H9 (cell line): ENCODE measurements around the gene CTIF. TPM values are rescaled to one million over a fixed set of nuclear protein-coding genes. Genes with fewer than 3 reads are reported as not detected.
A peak's percentile ranks its signal among the peaks of the same experiment; 100 is the strongest.

ENCODE experiments used
- DNase-seq: peaks from one replicate; pipeline ENCODE4 v3.0.0-alpha.2; 2017
- H2AFZ ChIP-seq: one replicate; pipeline ENCODE4 v1.6.1; 2013; ENCODE audit warnings: mild to moderate bottlenecking, low read length, control low read depth, moderate library complexity
- H2AK5ac ChIP-seq: 2 replicates; pipeline ENCODE4 v1.6.1; 2013; ENCODE audit warnings: low read length, control low read depth, mixed read lengths; ENCODE audit not compliant: insufficient read length
- H2BK120ac ChIP-seq: one replicate; pipeline ENCODE4 v1.6.1; 2013; ENCODE audit warnings: low read depth, mild to moderate bottlenecking, low read length, control low read depth, inconsistent platforms; ENCODE audit not compliant: poor library complexity, severe bottlenecking
- H2BK12ac ChIP-seq: 2 replicates; pipeline ENCODE4 v1.6.1; 2013; ENCODE audit warnings: low read length, control low read depth, mixed read lengths, low read depth; ENCODE audit not compliant: insufficient read length
- H2BK15ac ChIP-seq: 2 replicates; pipeline ENCODE4 v1.6.1; 2013; ENCODE audit warnings: low read depth, low read length, control low read depth
- H2BK20ac ChIP-seq: one replicate; pipeline ENCODE4 v1.6.1; 2013; ENCODE audit warnings: low read depth, mild to moderate bottlenecking, low read length, control low read depth, inconsistent platforms; ENCODE audit not compliant: poor library complexity, severe bottlenecking
- H2BK5ac ChIP-seq: 2 replicates; pipeline ENCODE4 v1.6.1; 2013; ENCODE audit warnings: low read length, control low read depth, mixed read lengths; ENCODE audit not compliant: insufficient read length
- H3K14ac ChIP-seq: 2 replicates; pipeline ENCODE4 v1.6.1; 2013; ENCODE audit warnings: low read length, control low read depth; ENCODE audit not compliant: insufficient read depth
- H3K18ac ChIP-seq: 2 replicates; pipeline ENCODE4 v1.6.1; 2013; ENCODE audit warnings: low read depth, mild to moderate bottlenecking, mixed read lengths, low read length, control low read depth; ENCODE audit not compliant: insufficient read length
- H3K23ac ChIP-seq: 2 replicates; pipeline ENCODE4 v1.6.1; 2013; ENCODE audit warnings: low read length, control low read depth, mixed read lengths, low read depth; ENCODE audit not compliant: insufficient read length
- H3K23me2 ChIP-seq: 2 replicates; pipeline ENCODE4 v1.6.1; 2013; ENCODE audit warnings: low read depth, mild to moderate bottlenecking, mixed read lengths, low read length, control low read depth; ENCODE audit not compliant: insufficient read length, poor library complexity, severe bottlenecking
- H3K27ac ChIP-seq: 2 replicates; pipeline ENCODE4 v1.5.1; 2013; ENCODE audit warnings: low read length, control low read depth, mixed read lengths, low read depth; ENCODE audit not compliant: insufficient read length
- H3K27me3 ChIP-seq: 2 replicates; pipeline ENCODE4 v1.6.1; 2013; ENCODE audit warnings: low read length, control low read depth, inconsistent platforms; ENCODE audit not compliant: insufficient read depth
- H3K4ac ChIP-seq: 2 replicates; pipeline ENCODE4 v1.6.1; 2013; ENCODE audit warnings: low read depth, mild to moderate bottlenecking, control low read depth, inconsistent platforms, low read length, moderate library complexity
- H3K4me1 ChIP-seq: 2 replicates; pipeline ENCODE4 v1.6.1; 2013; ENCODE audit warnings: low read length, control low read depth, inconsistent platforms; ENCODE audit not compliant: insufficient read depth
- H3K4me2 ChIP-seq: 2 replicates; pipeline ENCODE4 v1.6.1; 2013; ENCODE audit warnings: low read length, control low read depth, mixed read lengths; ENCODE audit not compliant: insufficient read length, insufficient read depth
- H3K56ac ChIP-seq: 2 replicates; pipeline ENCODE4 v1.6.1; 2013; ENCODE audit warnings: low read depth, mild to moderate bottlenecking, mixed read lengths, low read length, control low read depth; ENCODE audit not compliant: insufficient read length
- H3K79me1 ChIP-seq: 2 replicates; pipeline ENCODE4 v1.6.1; 2013; ENCODE audit warnings: low read depth, mild to moderate bottlenecking, moderate library complexity, low read length, control low read depth, inconsistent platforms; ENCODE audit not compliant: insufficient read depth, poor library complexity, severe bottlenecking
- H3K79me2 ChIP-seq: 2 replicates; pipeline ENCODE4 v1.6.1; 2013; ENCODE audit warnings: low read length, control low read depth, inconsistent platforms; ENCODE audit not compliant: insufficient read depth
- H3K9ac ChIP-seq: 2 replicates; pipeline ENCODE4 v1.6.1; 2013; ENCODE audit warnings: low read length, control low read depth, mixed read lengths; ENCODE audit not compliant: insufficient read length; ENCODE audit errors: extremely low read depth
- H3K9me3 ChIP-seq: one replicate; pipeline ENCODE4 v1.6.1; 2013; ENCODE audit warnings: low read depth, low read length, inconsistent platforms; ENCODE audit not compliant: control insufficient read depth
- H3T11ph ChIP-seq: one replicate; pipeline ENCODE4 v1.6.1; 2013; ENCODE audit warnings: mild to moderate bottlenecking, low read length, control low read depth, inconsistent platforms
- H4K20me1 ChIP-seq: one replicate; pipeline ENCODE4 v1.6.1; 2013; ENCODE audit not compliant: control insufficient read depth, insufficient read length, insufficient read depth
- H4K5ac ChIP-seq: 2 replicates; pipeline ENCODE4 v1.6.1; 2013; ENCODE audit warnings: low read depth, mild to moderate bottlenecking, mixed read lengths, low read length, control low read depth; ENCODE audit not compliant: insufficient read length
- H4K8ac ChIP-seq: replicated peaks from 2 replicates; pipeline ENCODE4 v1.6.1; 2013; ENCODE audit warnings: low read length, control low read depth, mixed read lengths, low read depth; ENCODE audit not compliant: insufficient read length
- H4K91ac ChIP-seq: 2 replicates; pipeline ENCODE4 v1.6.1; 2013; ENCODE audit warnings: low read depth, mild to moderate bottlenecking, moderate library complexity, mixed read lengths, low read length, control low read depth; ENCODE audit not compliant: insufficient read length
- H3K27ac Mint-ChIP-seq, 3 experiments: 2 replicates in 2 of 3; 3 replicates in 1 of 3; pipeline ENCODE4 v1.8.0; 2020 to 2021; ENCODE audit warnings: mixed read lengths in 3 of 3, mild to moderate bottlenecking in 1 of 3, moderate library complexity in 1 of 3
- H3K27me3 Mint-ChIP-seq: 2 replicates; pipeline ENCODE4 v1.8.0; 2021; ENCODE audit warnings: low read depth, mild to moderate bottlenecking, moderate library complexity, mixed read lengths
- H3K36me3 Mint-ChIP-seq, 3 experiments: 2 replicates in 2 of 3; 3 replicates in 1 of 3; pipeline ENCODE4 v1.8.0; 2020 to 2021; ENCODE audit warnings: low read depth in 3 of 3, mixed read lengths in 3 of 3; ENCODE audit not compliant: insufficient read depth in 1 of 3
- H3K4me1 Mint-ChIP-seq, 2 experiments: 2 replicates each; pipeline ENCODE4 v1.8.0; 2020; ENCODE audit warnings: mixed read lengths in 2 of 2
- H3K4me3 Mint-ChIP-seq, 2 experiments: 2 replicates in 1 of 2; 3 replicates in 1 of 2; pipeline ENCODE4 v1.8.0; 2020 to 2021; ENCODE audit warnings: mild to moderate bottlenecking in 2 of 2, mixed read lengths in 2 of 2, moderate library complexity in 1 of 2
- H3K9me3 Mint-ChIP-seq, 2 experiments: 2 replicates in 1 of 2; 3 replicates in 1 of 2; pipeline ENCODE4 v1.8.0; 2020; ENCODE audit warnings: mild to moderate bottlenecking in 2 of 2, mixed read lengths in 2 of 2, moderate library complexity in 1 of 2
- WGBS: extraction: QIAGEN DNeasy Blood & Tissue Kit; methylation state at CpG from one replicate; pipeline ENCODE4 v1.1.7; 2013; ENCODE audit warnings: missing lambda C conversion rate, low lambda C conversion rate, mixed read lengths; ENCODE audit not compliant: insufficient read length; ENCODE audit errors: extremely low coverage; 5-methylcytosine and 5-hydroxymethylcytosine counted together
- total RNA-seq: library from RNA; stranded (reverse); gene quantifications from 2 replicates; pipeline ENCODE4 v1.2.1, GENCODE V29; 2021
- TF ChIP-seq, protein P1 (sequence below): fragments of 200-600 bp; sonication (generic); conservative IDR thresholded peaks from 3 replicates; pipeline ENCODE4 v1.8.0; 2021; ENCODE audit warnings: antibody characterized with exemption, mild to moderate bottlenecking

The CTIF gene
- total RNA-seq, 1 experiment from 2014 or later: 15.8 TPM

DNA sequence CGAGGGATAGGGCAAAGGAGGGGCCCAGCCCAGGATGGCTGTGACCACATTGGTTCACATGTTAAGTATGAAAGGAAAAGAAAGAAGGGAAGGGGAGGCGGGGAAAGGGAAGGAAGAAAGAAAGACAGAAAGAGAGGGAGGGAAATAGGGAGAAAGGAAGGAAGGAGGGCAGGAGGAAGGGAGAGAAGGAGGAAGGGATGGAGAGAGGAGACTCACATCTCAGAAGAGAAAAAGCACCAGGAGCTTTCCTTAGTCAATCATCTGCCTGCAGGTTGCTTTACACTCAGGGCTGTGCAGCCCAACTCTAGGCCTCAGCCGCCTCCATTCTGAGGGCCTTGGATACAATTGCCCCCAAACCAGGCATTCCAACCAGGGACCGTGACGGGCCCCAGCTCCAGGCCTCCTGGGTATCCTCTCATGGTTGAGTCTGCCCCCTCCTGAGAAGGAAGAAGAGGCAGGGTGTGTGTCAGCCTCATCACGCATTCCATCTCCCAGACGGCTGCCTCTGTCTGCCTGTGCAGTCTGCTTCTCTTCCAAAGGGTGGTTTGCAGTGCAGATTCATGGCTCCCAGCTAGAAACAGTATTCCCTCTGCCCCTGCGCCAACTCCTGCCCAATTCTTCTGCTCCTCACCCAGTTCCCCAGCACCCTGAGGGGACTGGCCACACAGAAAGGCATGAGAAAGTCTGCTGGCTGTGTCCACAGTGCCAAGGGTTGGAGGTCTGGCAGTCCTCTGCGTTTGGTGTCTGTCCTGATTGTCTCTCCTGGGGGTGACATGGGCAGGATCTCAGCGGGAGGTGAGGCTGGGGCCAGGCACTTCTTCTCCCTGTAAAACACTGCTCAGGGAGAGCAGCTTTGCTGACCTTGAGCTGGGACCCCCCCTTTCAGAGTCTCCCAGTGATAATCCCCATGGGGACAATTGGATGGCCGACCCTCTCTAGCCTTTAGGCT, 248.6 kb downstream of the CTIF start:
- Histone ChIP-seq H4K91ac (no peak overlapping the region), H2BK5ac (no peak overlapping the region), H3K23me2 (no peaks in the 10 kb centered on the region), H3K9ac (no peak overlapping the region), H3T11ph (no peak overlapping the region), H3K23ac (no peak overlapping the region), H3K14ac (no peak overlapping the region), H4K5ac (no peak overlapping the region), H3K9me3 (no peaks in the 10 kb centered on the region), H2BK12ac (no peak overlapping the region), H3K4me2 (no peak overlapping the region), H2AFZ (no peak overlapping the region), H3K18ac (no peak overlapping the region), H2BK15ac (no peak overlapping the region), H3K4ac (no peak overlapping the region), H3K4me1 (no peaks in the 10 kb centered on the region), H4K20me1 (no peaks in the 10 kb centered on the region), H2AK5ac (no peak overlapping the region), H3K79me2 (no peaks in the 10 kb centered on the region), H4K8ac (no peak overlapping the region), H3K56ac (no peak overlapping the region), H3K27ac (no peak overlapping the region), H2BK120ac (no peak overlapping the region), H3K27me3 (no peaks in the 10 kb centered on the region), H2BK20ac (no peak overlapping the region), H3K79me1 (no peaks in the 10 kb centered on the region)
- Mint-ChIP-seq H3K4me1 (peaks cover 8 to 15% of the 10 kb centered on the region in 2 experiments), H3K27me3 (no peaks in the 10 kb centered on the region), H3K36me3 (no peaks in the 10 kb centered on the region; a peak in 1 of 7 replicates), H3K9me3 (no peaks in the 10 kb centered on the region), H3K27ac (0 out of 7 replicates have a peak overlapping the region, but pooled peaks of 1 of the 3 experiments have one; percentile 34), H3K4me3 (no peak overlapping the region)
- no peak for DNase-seq
- TF ChIP-seq, protein P1, sequence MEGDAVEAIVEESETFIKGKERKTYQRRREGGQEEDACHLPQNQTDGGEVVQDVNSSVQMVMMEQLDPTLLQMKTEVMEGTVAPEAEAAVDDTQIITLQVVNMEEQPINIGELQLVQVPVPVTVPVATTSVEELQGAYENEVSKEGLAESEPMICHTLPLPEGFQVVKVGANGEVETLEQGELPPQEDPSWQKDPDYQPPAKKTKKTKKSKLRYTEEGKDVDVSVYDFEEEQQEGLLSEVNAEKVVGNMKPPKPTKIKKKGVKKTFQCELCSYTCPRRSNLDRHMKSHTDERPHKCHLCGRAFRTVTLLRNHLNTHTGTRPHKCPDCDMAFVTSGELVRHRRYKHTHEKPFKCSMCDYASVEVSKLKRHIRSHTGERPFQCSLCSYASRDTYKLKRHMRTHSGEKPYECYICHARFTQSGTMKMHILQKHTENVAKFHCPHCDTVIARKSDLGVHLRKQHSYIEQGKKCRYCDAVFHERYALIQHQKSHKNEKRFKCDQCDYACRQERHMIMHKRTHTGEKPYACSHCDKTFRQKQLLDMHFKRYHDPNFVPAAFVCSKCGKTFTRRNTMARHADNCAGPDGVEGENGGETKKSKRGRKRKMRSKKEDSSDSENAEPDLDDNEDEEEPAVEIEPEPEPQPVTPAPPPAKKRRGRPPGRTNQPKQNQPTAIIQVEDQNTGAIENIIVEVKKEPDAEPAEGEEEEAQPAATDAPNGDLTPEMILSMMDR: no peak
- WGBS: no CpG with 5 or more reads among the region's 11 CpGs
